HepG2 (cell line): ENCODE data around the gene AUP1. TPM values are rescaled to one million over a fixed set of nuclear protein-coding genes. Genes with fewer than 3 reads are reported as not detected.

ENCODE experiments used
- ATF6 ChIP-seq: sonication (generic); formaldehyde crosslinking; conservative IDR thresholded peaks from 2 replicates; pipeline ENCODE4 v1.4.0; 2020; ENCODE audit warnings: missing genetic modification reagents
- BRF2 ChIP-seq: sonication (generic); formaldehyde crosslinking; IDR thresholded peaks from 2 replicates; pipeline ENCODE4 v1.8.1; 2022; ENCODE audit warnings: mild to moderate bottlenecking, missing genetic modification reagents
- ELF3 ChIP-seq: IDR thresholded peaks from 2 replicates; pipeline ENCODE4 v1.6.1; 2016; ENCODE audit warnings: missing genetic modification reagents, missing compliant biosample characterization
- NR2F6 ChIP-seq, 2 experiments: IDR thresholded peaks; 2 replicates each; pipeline ENCODE4 v1.6.1; 2016; ENCODE audit warnings: antibody characterized with exemption in 1 of 2, mild to moderate bottlenecking in 1 of 2
- REST ChIP-seq, 2 experiments: IDR thresholded peaks; 2 replicates each; pipeline ENCODE4 v1.6.1; 2011 to 2012; ENCODE audit warnings: low read length in 2 of 2, borderline replicate concordance in 1 of 2, low read depth in 1 of 2, mild to moderate bottlenecking in 1 of 2, moderate library complexity in 1 of 2
- SALL2 ChIP-seq: sonication (generic); formaldehyde crosslinking; IDR thresholded peaks from 2 replicates; pipeline ENCODE4 v1.8.1; 2023; ENCODE audit warnings: mild to moderate bottlenecking, missing genetic modification reagents, inconsistent platforms
- TBX3 ChIP-seq: fragments of 450-650 bp; IDR thresholded peaks from 2 replicates; pipeline ENCODE4 v1.6.1; 2017; ENCODE audit warnings: antibody characterized with exemption, mild to moderate bottlenecking, inconsistent platforms, borderline replicate concordance
- ZBED4 ChIP-seq: sonication (generic); formaldehyde crosslinking; IDR thresholded peaks from 2 replicates; pipeline ENCODE4 v1.4.0; 2020; ENCODE audit warnings: missing genetic modification reagents, borderline replicate concordance
- ZNF121 ChIP-seq: sonication (generic); formaldehyde crosslinking; IDR thresholded peaks from 2 replicates; pipeline ENCODE4 v1.5.0; 2020; ENCODE audit warnings: mild to moderate bottlenecking, missing genetic modification reagents
- ZNF350 ChIP-seq: sonication (generic); formaldehyde crosslinking; IDR thresholded peaks from 2 replicates; pipeline ENCODE4 v1.4.0; 2020; ENCODE audit warnings: mild to moderate bottlenecking, low read depth, missing genetic modification reagents, borderline replicate concordance
- ZNF574 ChIP-seq: sonication (generic); formaldehyde crosslinking; IDR thresholded peaks from 2 replicates; pipeline ENCODE4 v1.4.0; 2020; ENCODE audit warnings: missing genetic modification reagents
- ZNF605 ChIP-seq: sonication (generic); formaldehyde crosslinking; IDR thresholded peaks from 2 replicates; pipeline ENCODE4 v1.8.0; 2022; ENCODE audit warnings: mild to moderate bottlenecking, missing genetic modification reagents
- ZNF780A ChIP-seq: sonication (generic); formaldehyde crosslinking; IDR thresholded peaks from 2 replicates; pipeline ENCODE4 v1.8.0; 2022; ENCODE audit warnings: mild to moderate bottlenecking, missing genetic modification reagents, moderate library complexity
- polyA plus RNA-seq, 8 experiments: library from polyadenylated mRNA; depleted of rRNA in 3 of 8; stranded (reverse) in 7 of 8; unstranded in 1 of 8; fragments of >200 nt; fragmentation: Illumina TruSeq in 4 of 8; extraction: Trizol in 4 of 8; gene quantifications; 2 replicates each; pipeline versions ENCODE4 v1.2.1 to v1.2.3, GENCODE V29; 2011 to 2016; ENCODE audit warnings: low read depth in 4 of 8, missing spikeins in 1 of 8, mixed read lengths in 1 of 8; ENCODE audit not compliant: insufficient read depth in 1 of 8
- total RNA-seq, 5 experiments: library from RNA; depleted of rRNA; stranded (reverse); fragments of >200 nt; fragmentation: Illumina TruSeq; extraction: Trizol; gene quantifications; 2 replicates each; pipeline ENCODE4 v1.2.3, GENCODE V29; 2016; ENCODE audit warnings: low read depth in 1 of 5

The AUP1 gene
- total and polyA plus RNA-seq, 2 of the 13 experiments (the other 11 are each of a cell fraction or from before 2014, with no cell fraction given), result 174 to 267 TPM

- 0 out of 2 replicates have a peak, but pooled peaks have one; percentile 39 for TF ChIP-seq SALL2
- TF ChIP-seq ATF6 (CRISPR knock-in tag), result no peak
- 0 out of 2 replicates have a peak, but pooled peaks have one; percentile 36 for TF ChIP-seq ZNF574 (CRISPR knock-in tag)
- 0 out of 2 replicates have a peak, but pooled peaks have one; percentile 57 for TF ChIP-seq ZNF780A (CRISPR knock-in tag)
- 0 out of 2 replicates have a peak, but pooled peaks have one; percentile 49 for TF ChIP-seq ELF3
- TF ChIP-seq TBX3, result peak; percentile 87
- peak; percentile 35; the same call in 1 of the 2 replicates for TF ChIP-seq ZNF605 (CRISPR knock-in tag)
- no peak for TF ChIP-seq REST (IDR thresholded peaks at IDR 0.05; ENCODE audit: borderline replicate concordance in 1 of 2, low read depth in 1 of 2, low read length in 2 of 2)
- peak; percentile 63; the same call in 1 of the 2 replicates for TF ChIP-seq ZNF350
- peak; percentile 90 for TF ChIP-seq NR2F6 (IDR thresholded peaks at IDR 0.05)
- TF ChIP-seq NR2F6 (CRISPR knock-in tag; IDR thresholded peaks at IDR 0.05), result peak; percentile 67
- TF ChIP-seq ZNF121 (CRISPR knock-in tag), result peak; percentile 96
- TF ChIP-seq BRF2 (CRISPR knock-in tag), result peak; percentile 89
- 0 out of 2 replicates have a peak, but pooled peaks have one; percentile 52 for TF ChIP-seq ZBED4 (CRISPR knock-in tag)
These were observed 40.6 kb downstream of the AUP1 start (continued) for GRCh38 chr2:74488643-74489481.
